Pulmonary artery endothelial cell (primary cell): ENCODE measurements around the gene MAGOHB. TPM values are rescaled to one million over a fixed set of nuclear protein-coding genes. Genes with fewer than 3 reads are reported as not detected.
"Not testable (repeated sequence)": the region's sequence is repeated elsewhere in the genome, so short reads cannot be mapped to it uniquely, and the experiment has no call there.

Experiments used
- DNase-seq: peaks from one replicate; pipeline ENCODE4 v3.0.0-alpha.2; 2011; ENCODE audit warnings: low read depth, low spot score
- total RNA-seq: library from RNA; depleted of rRNA; stranded (reverse); fragments of >200 nt; gene quantifications from 2 replicates; pipeline ENCODE4 v1.2.3, GENCODE V29; 2014

The MAGOHB gene
- total RNA-seq, 1 donor from 2014 or later = 26.1 TPM

DNA sequence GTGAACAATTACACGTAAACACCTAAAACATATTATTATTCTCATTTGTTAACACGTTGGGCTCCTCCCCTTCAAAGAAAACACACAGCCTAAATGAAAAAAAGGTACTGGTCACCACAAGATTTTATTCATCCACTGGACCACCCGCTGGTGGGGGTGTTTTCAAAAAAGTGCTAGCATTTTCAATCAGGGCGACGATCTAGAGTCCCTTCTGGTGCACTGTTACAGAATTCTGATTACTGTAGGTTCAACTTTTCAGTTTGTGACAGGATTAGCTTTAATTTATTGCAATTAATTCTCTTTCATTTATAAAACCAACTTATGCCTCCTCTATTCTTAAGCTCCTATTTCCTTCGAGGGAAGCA, 443 bp downstream of the MAGOHB start:
- no peak for DNase-seq

- DNase-seq = no peak
Observed at GRCh38 chr12:10612110-10612509, 1.3 kb downstream of the MAGOHB start.

- not testable (repeated sequence) for DNase-seq
Observed at GRCh38 chr12:10611258-10611657, 2.2 kb downstream of the MAGOHB start.

DNA sequence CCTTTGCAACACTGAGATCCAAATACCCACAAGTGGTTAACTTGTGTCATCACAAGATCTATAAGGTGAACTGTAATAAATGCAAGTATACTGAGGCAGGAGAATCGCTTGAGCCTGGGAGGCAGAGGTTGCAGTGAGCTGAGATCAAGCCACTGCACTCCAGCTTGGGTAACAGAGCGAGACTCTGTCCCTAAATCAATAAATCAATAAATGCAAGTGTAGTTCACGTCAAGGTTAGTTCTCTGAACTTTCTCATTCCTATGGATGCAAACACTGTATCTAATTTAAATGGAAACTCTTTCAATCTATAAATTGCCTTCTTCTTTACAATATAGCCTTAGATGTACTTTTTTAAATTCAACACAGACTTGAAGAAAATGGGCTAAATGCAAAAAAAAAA, 3.2 kb downstream of the MAGOHB start:
- DNase-seq = no peak

DNA sequence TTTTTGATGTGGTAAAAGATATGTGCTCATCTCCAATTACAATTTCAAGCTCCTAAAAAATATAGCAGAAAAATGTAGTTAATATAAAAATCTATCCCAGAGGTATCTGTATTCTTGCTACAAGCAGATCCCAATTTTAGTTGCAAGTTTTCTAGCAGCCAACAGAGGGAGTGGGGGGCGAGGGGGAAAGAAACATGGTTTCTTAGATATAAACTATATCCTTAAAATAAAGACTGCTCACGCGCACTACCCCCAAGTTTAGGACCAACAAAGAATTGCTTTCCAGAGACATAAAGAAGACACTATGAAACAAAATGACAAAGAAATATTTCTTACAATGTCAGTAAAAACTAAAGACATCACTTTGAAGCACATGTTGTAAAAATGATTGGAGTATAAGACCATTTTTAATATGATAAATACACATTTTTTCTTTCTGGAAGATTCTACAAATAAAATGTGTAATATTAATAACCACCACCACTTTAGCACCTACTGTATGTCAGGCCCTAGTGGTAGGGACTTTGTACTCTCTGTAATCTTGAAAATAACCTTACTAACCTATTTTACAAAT, 5.4 kb downstream of the MAGOHB start:
- no peak for DNase-seq

DNA sequence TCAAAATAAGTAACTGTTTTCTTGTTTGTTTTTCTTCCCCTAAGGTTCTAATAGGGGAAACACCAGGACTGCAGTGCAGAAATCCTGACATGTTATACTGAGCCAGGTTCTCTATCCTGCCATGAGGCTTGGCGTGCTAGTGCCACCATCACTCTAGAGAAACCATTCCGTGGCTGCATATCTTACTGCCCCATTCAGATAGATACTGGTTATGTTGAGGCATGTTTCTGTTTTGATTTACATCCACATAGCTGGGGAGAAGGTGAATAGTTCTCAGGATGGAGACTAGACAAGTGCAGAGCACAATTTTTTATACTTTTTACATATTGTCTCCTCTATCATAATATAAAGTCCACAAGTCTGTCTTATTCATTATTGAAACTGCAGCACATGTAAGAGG, 11.5 kb downstream of the MAGOHB start:
- DNase-seq = no peak

DNA sequence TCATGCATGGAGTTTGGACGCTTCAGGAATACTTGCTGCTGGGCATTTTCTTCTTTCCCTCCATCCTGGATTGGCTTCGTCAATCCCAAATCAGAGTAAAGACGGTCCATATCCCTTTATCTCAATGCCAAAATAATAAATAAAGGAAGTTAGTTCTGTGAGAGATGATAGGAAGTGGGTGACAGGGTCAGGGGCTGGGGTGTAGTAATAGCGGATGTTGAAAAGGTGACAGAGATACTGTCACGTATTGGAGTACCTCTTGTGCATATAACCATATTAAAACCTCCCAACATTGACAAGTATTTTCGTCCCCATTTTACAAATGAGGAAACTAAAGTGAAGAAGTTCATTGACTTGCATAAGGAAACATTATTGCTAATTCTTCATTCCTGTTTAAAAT, 12.4 kb downstream of the MAGOHB start:
- no peak for DNase-seq

GRCh38 chr12:10595881-10596280, 17.5 kb downstream of the MAGOHB start:
- DNase-seq = no peak

- DNase-seq = no peak
Observed at GRCh38 chr12:10590966-10591365, 22.4 kb downstream of the MAGOHB start.

GRCh38 chr12:10584415-10584814, 29.0 kb downstream of the MAGOHB start:
- no peak for DNase-seq

GRCh38 chr12:10582704-10583103, 30.7 kb downstream of the MAGOHB start:
- no peak for DNase-seq

GRCh38 chr12:10582133-10582532, 31.3 kb downstream of the MAGOHB start:
- not testable (repeated sequence) for DNase-seq

GRCh38 chr12:10574307-10574706, 39.1 kb downstream of the MAGOHB start:
- no peak for DNase-seq

GRCh38 chr12:10572021-10572490, 41.4 kb downstream of the MAGOHB start:
- DNase-seq = not testable (repeated sequence)

DNA sequence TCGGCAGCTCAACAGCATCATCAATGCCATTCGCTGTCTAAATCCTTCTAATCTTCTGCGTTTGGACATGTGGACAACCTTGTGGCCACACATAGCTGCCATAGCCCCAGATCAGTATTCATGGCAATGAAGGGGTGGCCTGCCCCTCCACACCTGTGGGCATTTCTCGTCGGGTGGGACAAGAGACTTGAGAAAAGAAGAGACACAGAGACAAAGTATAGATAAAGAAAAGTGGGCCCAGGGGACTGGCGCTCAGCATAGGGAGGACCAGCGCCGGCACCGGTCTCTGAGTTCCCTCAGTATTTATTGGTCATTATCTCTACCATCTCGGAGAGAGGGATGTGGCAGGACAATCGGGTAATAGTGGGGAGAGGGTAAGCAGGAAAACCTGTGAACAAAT, 42.3 kb downstream of the MAGOHB start:
- no peak for DNase-seq

DNA sequence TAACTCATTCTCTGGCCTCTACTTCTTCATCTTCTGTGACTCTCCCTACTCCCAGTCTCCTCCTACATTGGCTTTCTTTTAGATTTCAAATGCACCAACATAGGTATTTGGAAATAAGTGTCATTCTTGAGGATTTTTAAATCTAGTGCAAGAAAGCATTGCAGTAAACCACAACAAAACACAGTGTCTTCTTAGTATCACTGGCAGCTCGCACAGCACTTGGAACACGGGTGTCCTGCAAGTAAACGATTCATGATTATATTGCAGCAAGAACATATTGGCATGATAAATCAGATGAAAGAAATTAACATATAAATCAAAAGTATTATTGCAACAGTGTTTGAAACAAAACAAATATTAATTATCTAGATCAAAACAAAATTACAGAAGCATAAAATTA, 45.6 kb downstream of the MAGOHB start:
- DNase-seq = no peak

- DNase-seq = no peak
Observed at GRCh38 chr12:10563966-10564365, 49.4 kb downstream of the MAGOHB start.

DNA sequence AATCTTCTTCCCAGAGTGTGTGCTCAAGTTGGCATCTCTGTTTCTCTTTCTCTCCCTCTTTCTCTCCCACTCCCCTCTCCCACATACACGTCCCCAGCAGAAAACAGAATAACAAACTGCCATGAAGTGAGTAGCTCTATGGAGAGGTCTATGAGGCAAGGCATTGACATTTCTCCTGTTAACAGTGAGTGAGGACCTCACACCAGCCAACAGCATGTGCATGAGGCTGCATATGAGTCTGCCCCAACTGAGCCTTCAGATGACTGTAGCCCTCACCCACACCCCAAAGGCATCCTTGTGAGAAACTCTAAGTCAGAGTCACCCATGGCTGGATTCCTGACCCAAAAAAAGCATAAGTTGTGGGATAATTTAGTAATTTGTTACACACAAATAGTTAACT, 50.4 kb downstream of the MAGOHB start:
- no peak for DNase-seq

DNA sequence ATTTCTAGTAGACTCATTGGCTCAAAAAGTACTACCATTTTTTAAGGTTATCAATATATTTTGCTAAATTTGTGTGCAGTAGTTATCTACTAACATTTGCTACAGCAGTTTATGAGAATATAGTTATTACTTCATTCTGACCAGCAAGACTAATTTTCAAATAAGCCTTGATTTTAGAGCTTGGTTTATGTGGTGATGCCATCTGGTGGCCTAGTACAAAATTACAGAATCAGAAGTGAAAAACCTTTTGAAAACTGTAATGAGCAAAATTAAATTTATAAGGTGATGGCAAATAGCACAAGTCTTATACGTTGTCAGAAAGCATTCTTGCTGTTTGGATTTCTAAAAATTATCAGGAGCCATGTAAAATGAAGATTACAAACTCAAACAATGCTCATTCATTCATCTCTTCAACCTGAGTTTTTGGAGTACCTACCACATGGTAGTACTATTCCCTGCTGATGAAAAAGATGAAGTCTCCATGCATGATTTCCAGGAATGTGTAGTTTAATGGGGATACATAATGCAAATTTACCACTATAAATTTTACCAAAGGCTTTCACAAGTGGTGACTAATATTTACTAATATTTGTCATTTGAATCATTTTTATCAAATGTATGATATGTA, 51.0 kb downstream of the MAGOHB start:
- DNase-seq = peak; percentile 3

GRCh38 chr12:10559244-10559643, 54.2 kb downstream of the MAGOHB start:
- no peak for DNase-seq

DNA sequence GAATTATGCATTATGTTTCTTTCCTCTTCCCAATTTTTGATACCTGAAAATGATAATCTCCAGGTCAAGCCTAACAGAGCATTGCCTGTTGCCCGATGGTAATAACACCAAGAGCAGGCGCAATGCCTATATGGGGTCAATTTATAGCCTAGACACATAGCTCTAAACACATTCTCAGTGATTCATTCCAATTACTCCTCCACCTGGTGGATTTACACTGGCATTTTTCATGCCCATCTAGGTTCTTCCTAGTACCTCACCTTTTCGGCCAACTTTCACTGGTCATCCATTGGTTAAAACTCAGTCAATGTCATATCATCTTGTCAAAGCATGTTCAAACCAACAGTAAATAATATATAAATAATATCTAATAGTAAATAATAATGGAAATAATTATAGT, 54.6 kb downstream of the MAGOHB start:
- DNase-seq = no peak

DNA sequence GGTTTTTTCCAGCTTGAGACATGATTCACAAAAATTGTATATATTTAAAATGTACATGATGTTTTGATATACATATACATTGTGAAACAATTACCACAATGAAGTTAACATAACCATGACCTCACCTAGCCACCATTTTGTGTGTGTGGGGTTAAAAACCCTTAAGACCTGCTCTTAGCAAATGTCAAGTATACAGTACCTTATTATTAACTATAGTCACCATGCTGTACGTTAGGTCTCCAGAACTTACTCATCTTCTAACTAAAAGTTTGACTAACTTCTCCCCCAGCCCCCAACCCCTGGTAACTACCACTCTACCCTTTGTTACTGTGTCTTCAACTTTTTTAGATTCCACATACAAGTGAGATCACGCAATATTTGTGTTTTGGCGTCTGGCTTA, 55.1 kb downstream of the MAGOHB start:
- no peak for DNase-seq

- DNase-seq = no peak
Observed at GRCh38 chr12:10557766-10558165, 55.6 kb downstream of the MAGOHB start.

- DNase-seq = no peak
Observed at GRCh38 chr12:10557329-10557728, 56.1 kb downstream of the MAGOHB start.
